ENCODE results near the gene ATP5MC3. TPM values are rescaled to one million over a fixed set of nuclear protein-coding genes. Genes with fewer than 3 reads are reported as not detected.
A peak's percentile ranks its signal among the peaks of the same experiment; 100 is the strongest.

Gene ATP5MC3
- total and polyA plus RNA-seq, 10 of the 15 experiments (the other 5 are each of a cell fraction or from before 2014, with no cell fraction given), result 308 to 1,196 (median 550) TPM

- TF ChIP-seq BACH1 (IDR thresholded peaks at IDR 0.05; ENCODE audit: borderline replicate concordance), result peak; percentile 63; the same call in 1 of the 2 replicates
- no peak for TF ChIP-seq YBX1 (IDR thresholded peaks at IDR 0.05)
- no peak for TF ChIP-seq BCLAF1 (IDR thresholded peaks at IDR 0.05)
- no peak for TF ChIP-seq SMAD1 (IDR thresholded peaks at IDR 0.05; ENCODE audit: low read depth, partially characterized antibody)
- TF ChIP-seq TAF1 (IDR thresholded peaks at IDR 0.05; ENCODE audit: borderline replicate concordance, low read depth, low read length), result peak; percentile 80; the same call in 1 of the 2 replicates
- TF ChIP-seq SIN3A (IDR thresholded peaks at IDR 0.05; ENCODE audit: low read depth, low read length), result peak; percentile 89
- no peak for TF ChIP-seq MTA2 (IDR thresholded peaks at IDR 0.05; ENCODE audit: low read depth)
- no peak for TF ChIP-seq CHD4 (IDR thresholded peaks at IDR 0.05)
- no peak for TF ChIP-seq SUZ12 (IDR thresholded peaks at IDR 0.05; ENCODE audit: unreplicated experiment)
- TF ChIP-seq PKNOX1 (IDR thresholded peaks at IDR 0.05), result peak; percentile 91
- TF ChIP-seq, protein P1, sequence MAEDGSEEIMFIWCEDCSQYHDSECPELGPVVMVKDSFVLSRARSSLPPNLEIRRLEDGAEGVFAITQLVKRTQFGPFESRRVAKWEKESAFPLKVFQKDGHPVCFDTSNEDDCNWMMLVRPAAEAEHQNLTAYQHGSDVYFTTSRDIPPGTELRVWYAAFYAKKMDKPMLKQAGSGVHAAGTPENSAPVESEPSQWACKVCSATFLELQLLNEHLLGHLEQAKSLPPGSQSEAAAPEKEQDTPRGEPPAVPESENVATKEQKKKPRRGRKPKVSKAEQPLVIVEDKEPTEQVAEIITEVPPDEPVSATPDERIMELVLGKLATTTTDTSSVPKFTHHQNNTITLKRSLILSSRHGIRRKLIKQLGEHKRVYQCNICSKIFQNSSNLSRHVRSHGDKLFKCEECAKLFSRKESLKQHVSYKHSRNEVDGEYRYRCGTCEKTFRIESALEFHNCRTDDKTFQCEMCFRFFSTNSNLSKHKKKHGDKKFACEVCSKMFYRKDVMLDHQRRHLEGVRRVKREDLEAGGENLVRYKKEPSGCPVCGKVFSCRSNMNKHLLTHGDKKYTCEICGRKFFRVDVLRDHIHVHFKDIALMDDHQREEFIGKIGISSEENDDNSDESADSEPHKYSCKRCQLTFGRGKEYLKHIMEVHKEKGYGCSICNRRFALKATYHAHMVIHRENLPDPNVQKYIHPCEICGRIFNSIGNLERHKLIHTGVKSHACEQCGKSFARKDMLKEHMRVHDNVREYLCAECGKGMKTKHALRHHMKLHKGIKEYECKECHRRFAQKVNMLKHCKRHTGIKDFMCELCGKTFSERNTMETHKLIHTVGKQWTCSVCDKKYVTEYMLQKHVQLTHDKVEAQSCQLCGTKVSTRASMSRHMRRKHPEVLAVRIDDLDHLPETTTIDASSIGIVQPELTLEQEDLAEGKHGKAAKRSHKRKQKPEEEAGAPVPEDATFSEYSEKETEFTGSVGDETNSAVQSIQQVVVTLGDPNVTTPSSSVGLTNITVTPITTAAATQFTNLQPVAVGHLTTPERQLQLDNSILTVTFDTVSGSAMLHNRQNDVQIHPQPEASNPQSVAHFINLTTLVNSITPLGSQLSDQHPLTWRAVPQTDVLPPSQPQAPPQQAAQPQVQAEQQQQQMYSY (CRISPR knock-in tag; IDR thresholded peaks at IDR 0.05), result no peak
- no peak for TF ChIP-seq NFXL1 (IDR thresholded peaks at IDR 0.05; ENCODE audit: borderline replicate concordance)
- peak; percentile 87 for TF ChIP-seq FOXK2 (IDR thresholded peaks at IDR 0.05)
- TF ChIP-seq PAX5 (IDR thresholded peaks at IDR 0.05; ENCODE audit: borderline replicate concordance, low read depth, low read length), result no peak; the same call in 1 of the 2 replicates
- TF ChIP-seq IRF3 (IDR thresholded peaks at IDR 0.05), result no peak
- TF ChIP-seq SP1 (IDR thresholded peaks at IDR 0.05; ENCODE audit: low read depth, low read length), result peak; percentile 65
- TF ChIP-seq SMARCA5 (IDR thresholded peaks at IDR 0.05), result no peak
- TF ChIP-seq MYC (IDR thresholded peaks at IDR 0.05; ENCODE audit: insufficient read depth, insufficient read length, insufficient replicate concordance, low read length, severe bottlenecking), result no peak
- peak; percentile 82 for TF ChIP-seq NBN (IDR thresholded peaks at IDR 0.05)
- TF ChIP-seq, protein P2, sequence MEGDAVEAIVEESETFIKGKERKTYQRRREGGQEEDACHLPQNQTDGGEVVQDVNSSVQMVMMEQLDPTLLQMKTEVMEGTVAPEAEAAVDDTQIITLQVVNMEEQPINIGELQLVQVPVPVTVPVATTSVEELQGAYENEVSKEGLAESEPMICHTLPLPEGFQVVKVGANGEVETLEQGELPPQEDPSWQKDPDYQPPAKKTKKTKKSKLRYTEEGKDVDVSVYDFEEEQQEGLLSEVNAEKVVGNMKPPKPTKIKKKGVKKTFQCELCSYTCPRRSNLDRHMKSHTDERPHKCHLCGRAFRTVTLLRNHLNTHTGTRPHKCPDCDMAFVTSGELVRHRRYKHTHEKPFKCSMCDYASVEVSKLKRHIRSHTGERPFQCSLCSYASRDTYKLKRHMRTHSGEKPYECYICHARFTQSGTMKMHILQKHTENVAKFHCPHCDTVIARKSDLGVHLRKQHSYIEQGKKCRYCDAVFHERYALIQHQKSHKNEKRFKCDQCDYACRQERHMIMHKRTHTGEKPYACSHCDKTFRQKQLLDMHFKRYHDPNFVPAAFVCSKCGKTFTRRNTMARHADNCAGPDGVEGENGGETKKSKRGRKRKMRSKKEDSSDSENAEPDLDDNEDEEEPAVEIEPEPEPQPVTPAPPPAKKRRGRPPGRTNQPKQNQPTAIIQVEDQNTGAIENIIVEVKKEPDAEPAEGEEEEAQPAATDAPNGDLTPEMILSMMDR (IDR thresholded peaks at IDR 0.05 in 2 of 3, conservative IDR thresholded peaks at IDR 0.05 in 1 of 3; ENCODE audit: control insufficient read depth in 2 of 3, extremely low read depth in 1 of 3, insufficient read depth in 1 of 3, low read depth in 3 of 3, low read length in 3 of 3), result no peak
These were observed 13.5 kb downstream of the ATP5MC3 start, which contains the start of gene ATF2 (continued) for GRCh38 chr2:175167792-175168563.
